Neural cell (in vitro differentiated cells): Measurements from ENCODE around the gene SAMD14.

Experiments
- CTCF ChIP-seq: fragments of 450-650 bp; IDR thresholded peaks from 2 replicates; pipeline ENCODE4 v1.5.1; 2014; ENCODE audit warnings: antibody characterized with exemption, mild to moderate bottlenecking, moderate library complexity; ENCODE audit not compliant: poor library complexity, severe bottlenecking
- MXI1 ChIP-seq: fragments of 450-650 bp; conservative IDR thresholded peaks from 2 replicates; pipeline ENCODE4 v1.6.1; 2014; ENCODE audit warnings: antibody characterized with exemption, mild to moderate bottlenecking; ENCODE audit not compliant: poor library complexity, severe bottlenecking
- RAD21 ChIP-seq: fragments of 450-650 bp; conservative IDR thresholded peaks from 2 replicates; pipeline ENCODE4 v1.6.1; 2014; ENCODE audit warnings: antibody characterized with exemption, mild to moderate bottlenecking, moderate library complexity
- TAF1 ChIP-seq: IDR thresholded peaks from 2 replicates; pipeline ENCODE4 v1.6.1; 2012; ENCODE audit warnings: low read depth

GRCh38 chr17:50166518-50167181 lies 36.7 kb upstream of the SAMD14 start:
- no peak for TF ChIP-seq CTCF
- no peak for TF ChIP-seq TAF1
- no peak for TF ChIP-seq RAD21
- no peak for TF ChIP-seq MXI1
